ENCODE results near the gene IQCK. TPM values are rescaled to one million over a fixed set of nuclear protein-coding genes. Genes with fewer than 3 reads are reported as not detected.

IQCK gene
- total and polyA plus RNA-seq, 12 donors: 8.2 to 35.2 (median 14.9) TPM

DNA sequence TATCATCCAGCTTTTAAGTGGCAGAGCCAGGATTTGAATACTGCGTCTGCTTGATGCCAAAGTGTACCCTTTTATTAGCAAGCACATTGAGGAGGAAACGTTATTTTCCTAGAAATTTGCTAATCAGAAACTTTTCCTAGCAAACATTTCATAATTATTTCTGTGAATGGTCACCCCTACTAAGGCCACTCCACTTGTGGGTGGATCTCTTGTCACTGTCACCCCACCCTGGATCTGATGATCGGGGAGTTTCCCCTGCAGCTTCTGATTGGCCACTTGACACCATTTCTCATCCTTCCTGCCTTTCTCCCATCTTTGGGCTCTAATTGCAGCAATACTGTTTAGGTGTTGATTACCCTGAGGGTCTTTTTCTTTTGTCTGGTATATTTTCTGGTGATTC lies 130.7 kb downstream of the IQCK start:
- 84 to 91% (median 89%) methylated on average over 3 of the region's 3 CpGs for WGBS, 4 donors
- Histone ChIP-seq H3K9me3 (replicated peaks in 1 of 3) (no peaks in the 10 kb centered on the region), H3K4me1 (replicated peaks in 1 of 2) (peaks cover 4 to 5% of the 10 kb centered on the region in 2 donors), H3K27ac (no peak overlapping the region), H3K36me3 (replicated peaks in 1 of 2) (no peaks in the 10 kb centered on the region), H3K27me3 (no peaks in the 10 kb centered on the region), H3K4me3 (no peak overlapping the region)
- TF ChIP-seq CTCF (IDR thresholded peaks at IDR 0.05) (no peak), POLR2A (IDR thresholded peaks at IDR 0.05) (no peak)
- intact Hi-C loops (cut with DNase I): no loop called here
- no peak for DNase-seq

DNA sequence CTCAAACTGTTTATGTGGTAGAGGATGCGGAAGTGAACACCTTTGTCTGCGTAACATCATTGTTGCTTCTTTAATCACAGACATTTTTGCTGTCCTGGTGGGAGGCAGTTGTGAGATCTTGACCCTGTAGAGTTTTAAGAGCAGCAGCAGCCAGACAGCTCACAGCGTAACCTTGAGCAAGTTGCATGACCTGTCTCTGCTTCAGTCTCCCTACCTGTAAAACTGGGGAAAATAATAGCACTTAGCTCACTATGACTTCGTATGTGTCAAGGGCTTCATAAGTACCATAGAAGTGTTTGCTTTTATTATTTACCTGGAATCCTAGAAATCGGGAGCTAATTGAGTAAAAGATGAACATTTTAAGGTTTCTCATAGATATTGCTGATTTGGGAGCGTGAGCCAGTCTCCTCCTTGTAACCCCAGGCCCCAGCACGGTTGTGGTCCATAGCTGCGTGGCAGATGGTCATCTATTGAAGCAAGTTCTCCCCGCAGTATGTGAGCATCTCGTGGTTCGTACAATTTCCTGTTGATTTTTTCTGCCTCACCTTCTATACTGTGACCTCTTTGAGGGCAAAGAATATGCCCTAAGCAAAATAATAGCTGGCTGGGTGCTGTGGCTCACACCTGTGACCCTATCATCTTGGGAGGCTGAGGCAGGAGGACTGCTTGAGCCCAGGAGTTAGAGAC lies 132.2 kb downstream of the IQCK start:
- Histone ChIP-seq H3K27me3 (no peaks in the 10 kb centered on the region), H3K4me1 (replicated peaks in 1 of 2) (peaks cover 3 to 5% of the 10 kb centered on the region in 2 donors), H3K4me3 (no peak overlapping the region), H3K27ac (no peak overlapping the region), H3K9me3 (replicated peaks in 1 of 3) (no peaks in the 10 kb centered on the region), H3K36me3 (replicated peaks in 1 of 2) (no peaks in the 10 kb centered on the region)
- intact Hi-C loops (cut with DNase I): no loop called here
- no peak for DNase-seq
- TF ChIP-seq CTCF (IDR thresholded peaks at IDR 0.05) (no peak), POLR2A (IDR thresholded peaks at IDR 0.05) (no peak)
- 87 to 91% (median 91%) methylated on average over 11 of the region's 11 CpGs for WGBS, 4 donors

- no peaks in the 10 kb centered on the region for H3K9me3 ChIP-seq (replicated peaks in 1 of 3)
- H3K27me3 ChIP-seq: no peaks in the 10 kb centered on the region
- WGBS, 4 donors: 43 to 82% (median 62%) methylated on average over 7 of the region's 7 CpGs
- intact Hi-C loops (cut with DNase I): no loop called here
- peaks cover 0 to 5% of the 10 kb centered on the region in 2 donors for H3K4me1 ChIP-seq (replicated peaks in 1 of 2)
- TF ChIP-seq POLR2A (IDR thresholded peaks at IDR 0.05) (no peak), CTCF (IDR thresholded peaks at IDR 0.05) (no peak)
- peak overlapping the region in 1 of 5 donors; percentile 54 for H3K27ac ChIP-seq
- no peaks in the 10 kb centered on the region for H3K36me3 ChIP-seq (replicated peaks in 1 of 2)
- H3K4me3 ChIP-seq: no peak overlapping the region
- peak in 6 of 7 donors; percentile 37 to 66 (median 50) for DNase-seq
Measured at GRCh38 chr16:19851476-19851875, 133.4 kb downstream of the IQCK start.

DNA sequence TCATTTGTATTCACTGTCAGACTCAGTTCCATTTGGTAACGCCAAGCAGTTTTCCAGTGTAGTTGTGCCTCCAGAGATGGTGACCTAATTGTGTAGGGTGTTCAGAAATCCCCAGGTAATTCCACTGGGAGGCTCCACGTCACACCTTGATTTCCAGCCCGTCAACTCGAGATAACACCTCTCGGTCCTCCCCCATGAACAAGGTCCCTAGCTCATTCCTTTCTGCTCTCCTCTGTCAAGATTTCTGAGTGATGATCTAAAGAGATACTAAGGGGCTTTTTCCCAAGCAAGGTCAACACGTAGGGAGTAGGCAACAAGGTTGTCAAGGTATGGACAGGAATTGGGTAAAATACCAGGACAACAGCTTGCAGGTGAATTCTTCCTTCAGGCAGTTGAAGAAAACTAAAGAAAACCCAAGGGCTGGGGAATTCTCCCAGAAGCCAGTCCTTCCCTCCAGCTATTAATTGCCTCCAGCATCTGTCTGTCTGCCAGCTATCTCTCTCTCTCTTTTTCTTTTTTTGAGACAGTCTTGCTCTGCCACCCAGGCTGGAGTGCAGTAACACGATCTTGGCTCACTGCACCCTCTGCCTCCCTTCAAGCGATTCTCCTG lies 135.2 kb downstream of the IQCK start:
- Histone ChIP-seq H3K36me3 (replicated peaks in 1 of 2) (no peaks in the 10 kb centered on the region), H3K4me1 (replicated peaks in 1 of 2) (peaks cover 0 to 5% of the 10 kb centered on the region in 2 donors), H3K27ac (no peak overlapping the region), H3K27me3 (no peaks in the 10 kb centered on the region), H3K4me3 (no peak overlapping the region), H3K9me3 (replicated peaks in 1 of 3) (no peaks in the 10 kb centered on the region)
- DNase-seq: no peak
- no peak for TF ChIP-seq POLR2A (IDR thresholded peaks at IDR 0.05)
- TF ChIP-seq CTCF (IDR thresholded peaks at IDR 0.05): no peak
- WGBS, 4 donors: 83 to 89% (median 88%) methylated on average over 8 of the region's 8 CpGs
- intact Hi-C loops (cut with DNase I): no loop called here
